HepG2 (cell line): ENCODE measurements around the gene SELENOS. TPM values are rescaled to one million over a fixed set of nuclear protein-coding genes. Genes with fewer than 3 reads are reported as not detected.

Experiments used
- ATAC-seq: fragments of 200-7000 bp; cut with Tn5 transposase; 3 replicates; pipeline ENCODE4 v1.9.1; 2020; ENCODE audit warnings: mild to moderate bottlenecking, moderate library complexity
- BruUV-seq: library from RNA; stranded (reverse); fragments of 400-500 nt; replicated peaks from 2 replicates; lab custom pipeline; 2021; lab: Mats Ljungman, UMichigan
- CTCF ChIA-PET: fragments of 300-600 bp; formaldehyde crosslinking; extraction: SDS; loops from one replicate; lab custom pipeline; 2021; ENCODE audit warnings: low total read pairs, inconsistent platforms, low intra/inter-chr PET ratio; lab: Yijun Ruan, JAX
- POLR2A ChIA-PET: fragments of 350-600 bp; sonication (Branson Sonifier 250); formaldehyde crosslinking; loops from one replicate; lab custom pipeline; 2020; ENCODE audit warnings: antibody characterized with exemption, inconsistent platforms; lab: Yijun Ruan, JAX
- DNase-seq: peaks from one replicate; pipeline ENCODE4 v3.0.0-alpha.2; 2015; ENCODE audit warnings: low spot score
- FAIRE-seq: peaks from 3 replicates; lab custom pipeline; 2011; peaks lifted over from hg19 to GRCh38; lab: Jason Lieb, UNC
- H2AFZ ChIP-seq: one replicate; pipeline ENCODE4 v1.6.1; 2011; ENCODE audit warnings: low read length, inconsistent platforms
- H3K27ac ChIP-seq: fragments of 300-600 bp; 3 replicates; pipeline ENCODE4 v1.8.0; 2011; ENCODE audit warnings: mixed run types, mild to moderate bottlenecking, mixed read lengths, low read length, inconsistent platforms; ENCODE audit not compliant: insufficient read depth; ENCODE audit errors: extremely low read length
- H3K27me3 ChIP-seq, 2 experiments: fragments of 200-600 bp in 1 of 2; 2 replicates in 1 of 2; 3 replicates in 1 of 2; pipeline versions ENCODE4 v1.6.0 to v1.8.0; 2011; ENCODE audit warnings: low read length in 2 of 2, mild to moderate bottlenecking in 2 of 2, moderate library complexity in 2 of 2, inconsistent platforms in 1 of 2; ENCODE audit not compliant: insufficient read depth in 2 of 2, control insufficient read depth in 1 of 2
- H3K36me3 ChIP-seq, 2 experiments: fragments of 200-600 bp in 1 of 2; replicated peaks in 1 of 2; 2 replicates in 1 of 2; 3 replicates in 1 of 2; pipeline versions ENCODE4 v1.5.1 to v1.8.0; 2011; ENCODE audit warnings: low read length in 2 of 2, inconsistent platforms in 1 of 2; ENCODE audit not compliant: insufficient read depth in 2 of 2, control insufficient read depth in 1 of 2
- H3K4me1 ChIP-seq: 2 replicates; pipeline ENCODE4 v1.5.1; 2012; ENCODE audit warnings: low read length, inconsistent platforms; ENCODE audit not compliant: insufficient read depth
- H3K4me2 ChIP-seq: 2 replicates; pipeline ENCODE4 v1.6.0; 2011; ENCODE audit warnings: low read depth, low read length, inconsistent platforms
- H3K4me3 ChIP-seq, 3 experiments: fragments of 200-600 bp in 1 of 3; sonication (generic), shearing (Covaris generic) in 1 of 3; replicated peaks in 1 of 3; 2 replicates each; pipeline ENCODE4 v1.5.1; 2011 to 2016; ENCODE audit warnings: low read length in 3 of 3, inconsistent platforms in 2 of 3, low read depth in 2 of 3, mild to moderate bottlenecking in 2 of 3, control low read depth in 1 of 3, mixed read lengths in 1 of 3; ENCODE audit not compliant: insufficient read depth in 1 of 3
- H3K79me2 ChIP-seq: one replicate; pipeline ENCODE4 v1.6.1; 2011; ENCODE audit warnings: low read length, inconsistent platforms; ENCODE audit not compliant: insufficient read depth
- H3K9ac ChIP-seq: 2 replicates; pipeline ENCODE4 v1.6.0; 2011; ENCODE audit warnings: mild to moderate bottlenecking, low read depth, low read length, inconsistent platforms; ENCODE audit not compliant: insufficient read depth
- H3K9me3 ChIP-seq: 2 replicates; pipeline ENCODE4 v1.5.1; 2012; ENCODE audit warnings: mild to moderate bottlenecking, low read length
- H4K20me1 ChIP-seq: 2 replicates; pipeline ENCODE4 v1.6.0; 2011; ENCODE audit warnings: inconsistent platforms, mild to moderate bottlenecking, low read length, moderate library complexity; ENCODE audit not compliant: insufficient read depth
- CENPBD1 ChIP-seq: sonication (generic); formaldehyde crosslinking; IDR thresholded peaks from 2 replicates; pipeline ENCODE4 v1.8.0; 2022; ENCODE audit warnings: missing genetic modification reagents, low read depth, mild to moderate bottlenecking, borderline replicate concordance
- FOXK2 ChIP-seq: fragments of 450-650 bp; IDR thresholded peaks from 2 replicates; pipeline ENCODE4 v1.6.1; 2016
- HINFP ChIP-seq: sonication (generic); formaldehyde crosslinking; IDR thresholded peaks from 2 replicates; pipeline ENCODE4 v1.4.0; 2020; ENCODE audit warnings: low read depth, mild to moderate bottlenecking, missing genetic modification reagents
- HNRNPLL ChIP-seq: fragments of 200-400 bp; formaldehyde crosslinking; IDR thresholded peaks from 2 replicates; pipeline ENCODE4 v1.6.1; 2017; ENCODE audit warnings: mild to moderate bottlenecking, low read depth, low read length; ENCODE audit not compliant: poor library complexity, severe bottlenecking
- MATR3 ChIP-seq: sonication (generic); formaldehyde crosslinking; IDR thresholded peaks from 2 replicates; pipeline ENCODE4 v1.4.0; 2020; ENCODE audit warnings: missing genetic modification reagents
- MBD4 ChIP-seq: IDR thresholded peaks from 2 replicates; pipeline ENCODE4 v1.6.1; 2012; ENCODE audit warnings: low read length, inconsistent platforms, borderline replicate concordance
- MIER3 ChIP-seq: IDR thresholded peaks from 2 replicates; pipeline ENCODE4 v1.6.1; 2016; ENCODE audit warnings: missing compliant biosample characterization, borderline replicate concordance
- MXD4 ChIP-seq: IDR thresholded peaks from 2 replicates; pipeline ENCODE4 v1.6.1; 2016; ENCODE audit warnings: mild to moderate bottlenecking, missing biosample characterization, missing genetic modification reagents
- NBN ChIP-seq: fragments of 450-650 bp; conservative IDR thresholded peaks from 2 replicates; pipeline ENCODE4 v1.6.1; 2017
- NFIC ChIP-seq: IDR thresholded peaks from 2 replicates; pipeline ENCODE4 v1.6.1; 2012; ENCODE audit warnings: mild to moderate bottlenecking, low read length, inconsistent platforms
- NFYC ChIP-seq: IDR thresholded peaks from 2 replicates; pipeline ENCODE4 v1.6.1; 2016; ENCODE audit warnings: missing genetic modification reagents, missing compliant biosample characterization
- RAD51 ChIP-seq: fragments of 450-650 bp; IDR thresholded peaks from 2 replicates; pipeline ENCODE4 v1.6.1; 2016; ENCODE audit warnings: borderline replicate concordance
- SALL1 ChIP-seq: sonication (generic); formaldehyde crosslinking; IDR thresholded peaks from 2 replicates; pipeline ENCODE4 v1.8.0; 2022; ENCODE audit warnings: mild to moderate bottlenecking, missing genetic modification reagents
- TRIM24 ChIP-seq: sonication (generic); formaldehyde crosslinking; IDR thresholded peaks from 2 replicates; pipeline ENCODE4 v1.8.0; 2022; ENCODE audit warnings: mild to moderate bottlenecking, missing genetic modification reagents
- ZBTB37 ChIP-seq: sonication (generic); formaldehyde crosslinking; IDR thresholded peaks from 2 replicates; pipeline ENCODE4 v1.4.0; 2020; ENCODE audit warnings: mild to moderate bottlenecking, missing genetic modification reagents
- ZBTB49 ChIP-seq: sonication (generic); formaldehyde crosslinking; IDR thresholded peaks from 2 replicates; pipeline ENCODE4 v1.4.0; 2020; ENCODE audit warnings: missing genetic modification reagents, borderline replicate concordance
- ZC3H13 ChIP-seq: sonication (generic); formaldehyde crosslinking; IDR thresholded peaks from 2 replicates; pipeline ENCODE4 v1.8.1; 2023; ENCODE audit warnings: mild to moderate bottlenecking, missing genetic modification reagents, moderate library complexity
- ZKSCAN5 ChIP-seq: sonication (generic); formaldehyde crosslinking; IDR thresholded peaks from 2 replicates; pipeline ENCODE4 v1.5.1; 2020; ENCODE audit warnings: mild to moderate bottlenecking, missing genetic modification reagents
- ZNF557 ChIP-seq: sonication (generic); formaldehyde crosslinking; IDR thresholded peaks from 2 replicates; pipeline ENCODE4 v1.4.0; 2020; ENCODE audit warnings: missing genetic modification reagents
- ZSCAN20 ChIP-seq: sonication (generic); formaldehyde crosslinking; IDR thresholded peaks from 2 replicates; pipeline ENCODE4 v1.4.0; 2020; ENCODE audit warnings: missing genetic modification reagents, mild to moderate bottlenecking, borderline replicate concordance
- WGBS: methylation state at CpG from one replicate; pipeline ENCODE4 v1.1.6; 2017; ENCODE audit warnings: low lambda C conversion rate; 5-methylcytosine and 5-hydroxymethylcytosine counted together
- in situ Hi-C: cut with HindIII; loops from 2 replicates; pipeline ENCODE4 v1.10.0; 2017; ENCODE audit warnings: low pct_unique_long_range_greater_than_20kb; ENCODE audit not compliant: extremely low pct_ligation_motif_present
- intact Hi-C: fragments of 100-400 bp; cut with micrococcal nuclease; formaldehyde crosslinking; loops from one replicate; pipeline ENCODE4 v1.10.0; 2022; ENCODE audit not compliant: unreplicated experiment
- polyA plus RNA-seq, 8 experiments: library from polyadenylated mRNA; depleted of rRNA in 3 of 8; stranded (reverse) in 7 of 8; unstranded in 1 of 8; fragments of >200 nt; fragmentation: Illumina TruSeq in 4 of 8; extraction: Trizol in 4 of 8; gene quantifications; 2 replicates each; pipeline versions ENCODE4 v1.2.1 to v1.2.3, GENCODE V29; 2011 to 2016; ENCODE audit warnings: low read depth in 4 of 8, missing spikeins in 1 of 8, mixed read lengths in 1 of 8; ENCODE audit not compliant: insufficient read depth in 1 of 8
- total RNA-seq, 5 experiments: library from RNA; depleted of rRNA; stranded (reverse); fragments of >200 nt; fragmentation: Illumina TruSeq; extraction: Trizol; gene quantifications; 2 replicates each; pipeline ENCODE4 v1.2.3, GENCODE V29; 2016; ENCODE audit warnings: low read depth in 1 of 5

Gene SELENOS
- total and polyA plus RNA-seq, 2 of the 13 experiments (the other 11 are each of a cell fraction or from before 2014, with no cell fraction given) = 63.0 to 66.1 TPM

- H3K27ac ChIP-seq = no peak overlapping the region
- WGBS = 93% methylated on average over 5 of the region's 5 CpGs
- CTCF ChIA-PET = no interaction called here
- in situ Hi-C loops (no loop called here), intact Hi-C loops (loop anchor here (1.0 kb wide), 1 partner anchor 9 kb away; no protein-coding TSS in a partner anchor)
- no peak overlapping the region for H3K9ac ChIP-seq
- no peak for DNase-seq
- no TSS peak for BruUV-seq
- H3K36me3 ChIP-seq = peaks cover 8 to 40% of the 10 kb centered on the region in 2 experiments; a peak in 4 of 5 replicates
- no peaks in the 10 kb centered on the region for H3K9me3 ChIP-seq
- no peak overlapping the region for H2AFZ ChIP-seq
- no peak for FAIRE-seq
- H3K4me1 ChIP-seq = no peaks in the 10 kb centered on the region
- TF ChIP-seq NFIC = no peak
- no peak for TF ChIP-seq HINFP (CRISPR knock-in tag)
- no peak for TF ChIP-seq MBD4
- TF ChIP-seq TRIM24 = no peak
- no peak for TF ChIP-seq ZNF557 (CRISPR knock-in tag)
- TF ChIP-seq ZKSCAN5 (CRISPR knock-in tag) = no peak
- no peak for TF ChIP-seq FOXK2
- no peak for TF ChIP-seq ZBTB37 (CRISPR knock-in tag)
- TF ChIP-seq CENPBD1 (CRISPR knock-in tag) = no peak
- no peak for TF ChIP-seq MATR3 (CRISPR knock-in tag)
- TF ChIP-seq SALL1 (CRISPR knock-in tag) = no peak
- no peak for TF ChIP-seq ZC3H13 (CRISPR knock-in tag)
- TF ChIP-seq NBN = no peak
- TF ChIP-seq MXD4 (CRISPR knock-in tag) = no peak
- TF ChIP-seq ZBTB49 = no peak
- TF ChIP-seq HNRNPLL = no peak
- TF ChIP-seq MIER3 (CRISPR knock-in tag) = no peak
- no peak for TF ChIP-seq RAD51
- no peak for TF ChIP-seq NFYC (CRISPR knock-in tag)
- no peak for TF ChIP-seq ZSCAN20 (CRISPR knock-in tag)
- H3K4me3 ChIP-seq = no peak overlapping the region
- no peak for ATAC-seq
- H4K20me1 ChIP-seq = peaks cover 7% of the 10 kb centered on the region; the same call in 1 of the 2 replicates
- no peak overlapping the region for H3K4me2 ChIP-seq
- POLR2A ChIA-PET = no interaction called here
- no peaks in the 10 kb centered on the region for H3K27me3 ChIP-seq
- H3K79me2 ChIP-seq = peaks cover 60% of the 10 kb centered on the region
Measured at GRCh38 chr15:101232677-101233076, 44.6 kb downstream of the SELENOS start.
